ENCODE results near the gene HIF1AN. TPM values are rescaled to one million over a fixed set of nuclear protein-coding genes. Genes with fewer than 3 reads are reported as not detected.
A peak's percentile ranks its signal among the peaks of the same experiment; 100 is the strongest.

The HIF1AN gene
- total RNA-seq, 1 donor from 2014 or later: 63.4 TPM

DNA sequence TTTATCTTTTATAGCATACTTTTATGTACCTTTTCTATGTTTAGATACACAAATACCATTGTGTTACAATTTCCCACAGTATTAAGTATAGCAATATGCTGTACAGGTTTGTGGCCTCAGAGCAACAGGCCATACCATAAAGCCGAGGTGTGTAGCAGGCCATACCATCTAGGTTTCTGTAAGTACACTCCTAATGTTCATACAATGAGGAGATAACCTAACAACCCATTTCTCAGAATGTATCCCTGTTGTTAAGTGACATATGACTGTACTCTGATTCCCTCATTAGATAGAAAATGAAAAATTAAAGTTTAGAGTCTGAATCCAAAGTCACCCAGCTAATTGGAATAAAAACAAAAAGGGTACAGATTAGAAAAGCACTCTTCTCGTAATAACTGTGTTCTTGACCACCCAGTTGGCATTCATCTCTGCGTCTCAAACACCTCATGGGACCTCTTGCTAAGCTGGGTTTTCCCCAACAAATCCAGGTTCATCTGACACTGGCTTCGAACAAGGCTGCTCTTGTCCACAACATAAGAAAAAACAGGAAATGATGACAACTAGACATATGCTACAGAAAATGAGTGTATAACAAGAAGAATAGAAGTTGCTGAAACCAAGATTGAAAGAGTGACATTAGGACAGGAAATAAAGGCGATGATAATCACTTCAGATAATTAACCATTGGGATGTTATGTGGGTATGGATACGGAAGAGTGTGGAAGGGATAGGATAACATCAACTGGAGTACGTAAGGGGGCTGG, 7.4 kb upstream of the HIF1AN start:
- no peak for DNase-seq (ENCODE audit: low spot score in 2 of 2, unreplicated experiment in 2 of 2)
- Mint-ChIP-seq H3K27ac (no peak overlapping the region), H3K9me3 (no peaks in the 10 kb centered on the region), H3K4me1 (peaks cover 14% of the 10 kb centered on the region), H3K4me3 (peak overlapping the region; percentile 99), H3K36me3 (peaks cover 18% of the 10 kb centered on the region), H3K27me3 (ENCODE audit: low read depth) (no peaks in the 10 kb centered on the region)
- TF ChIP-seq, protein P1, sequence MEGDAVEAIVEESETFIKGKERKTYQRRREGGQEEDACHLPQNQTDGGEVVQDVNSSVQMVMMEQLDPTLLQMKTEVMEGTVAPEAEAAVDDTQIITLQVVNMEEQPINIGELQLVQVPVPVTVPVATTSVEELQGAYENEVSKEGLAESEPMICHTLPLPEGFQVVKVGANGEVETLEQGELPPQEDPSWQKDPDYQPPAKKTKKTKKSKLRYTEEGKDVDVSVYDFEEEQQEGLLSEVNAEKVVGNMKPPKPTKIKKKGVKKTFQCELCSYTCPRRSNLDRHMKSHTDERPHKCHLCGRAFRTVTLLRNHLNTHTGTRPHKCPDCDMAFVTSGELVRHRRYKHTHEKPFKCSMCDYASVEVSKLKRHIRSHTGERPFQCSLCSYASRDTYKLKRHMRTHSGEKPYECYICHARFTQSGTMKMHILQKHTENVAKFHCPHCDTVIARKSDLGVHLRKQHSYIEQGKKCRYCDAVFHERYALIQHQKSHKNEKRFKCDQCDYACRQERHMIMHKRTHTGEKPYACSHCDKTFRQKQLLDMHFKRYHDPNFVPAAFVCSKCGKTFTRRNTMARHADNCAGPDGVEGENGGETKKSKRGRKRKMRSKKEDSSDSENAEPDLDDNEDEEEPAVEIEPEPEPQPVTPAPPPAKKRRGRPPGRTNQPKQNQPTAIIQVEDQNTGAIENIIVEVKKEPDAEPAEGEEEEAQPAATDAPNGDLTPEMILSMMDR (IDR thresholded peaks at IDR 0.05; ENCODE audit: unreplicated experiment): no peak

DNA sequence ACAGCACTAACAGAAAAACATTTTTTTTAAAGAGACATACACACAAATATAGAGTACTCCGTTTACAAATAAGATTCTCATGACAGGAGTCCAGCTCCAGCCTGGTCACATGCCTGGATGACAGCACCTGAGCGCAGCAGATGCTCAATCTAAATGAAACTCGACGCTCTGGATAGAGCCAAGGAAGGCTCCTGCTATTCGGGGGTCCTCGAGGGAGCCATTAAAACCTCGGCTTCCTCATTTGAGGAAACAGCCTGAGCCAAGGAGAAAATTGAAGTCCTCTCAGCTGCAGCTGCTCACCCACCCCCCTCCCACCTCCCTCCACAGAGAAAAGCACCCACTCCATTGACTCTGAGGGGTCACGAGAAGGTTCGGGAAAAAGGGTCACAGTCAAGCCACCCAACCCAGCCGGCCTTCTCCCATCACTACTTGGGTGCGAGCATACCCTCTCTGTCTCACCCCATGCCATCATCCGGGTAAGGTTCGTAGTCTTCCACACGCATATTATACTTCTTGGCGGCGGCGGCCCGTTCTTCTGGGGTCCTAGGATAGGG, 6.7 kb upstream of the HIF1AN start:
- peak overlapping the region; percentile 99 for H3K4me3 Mint-ChIP-seq

DNA sequence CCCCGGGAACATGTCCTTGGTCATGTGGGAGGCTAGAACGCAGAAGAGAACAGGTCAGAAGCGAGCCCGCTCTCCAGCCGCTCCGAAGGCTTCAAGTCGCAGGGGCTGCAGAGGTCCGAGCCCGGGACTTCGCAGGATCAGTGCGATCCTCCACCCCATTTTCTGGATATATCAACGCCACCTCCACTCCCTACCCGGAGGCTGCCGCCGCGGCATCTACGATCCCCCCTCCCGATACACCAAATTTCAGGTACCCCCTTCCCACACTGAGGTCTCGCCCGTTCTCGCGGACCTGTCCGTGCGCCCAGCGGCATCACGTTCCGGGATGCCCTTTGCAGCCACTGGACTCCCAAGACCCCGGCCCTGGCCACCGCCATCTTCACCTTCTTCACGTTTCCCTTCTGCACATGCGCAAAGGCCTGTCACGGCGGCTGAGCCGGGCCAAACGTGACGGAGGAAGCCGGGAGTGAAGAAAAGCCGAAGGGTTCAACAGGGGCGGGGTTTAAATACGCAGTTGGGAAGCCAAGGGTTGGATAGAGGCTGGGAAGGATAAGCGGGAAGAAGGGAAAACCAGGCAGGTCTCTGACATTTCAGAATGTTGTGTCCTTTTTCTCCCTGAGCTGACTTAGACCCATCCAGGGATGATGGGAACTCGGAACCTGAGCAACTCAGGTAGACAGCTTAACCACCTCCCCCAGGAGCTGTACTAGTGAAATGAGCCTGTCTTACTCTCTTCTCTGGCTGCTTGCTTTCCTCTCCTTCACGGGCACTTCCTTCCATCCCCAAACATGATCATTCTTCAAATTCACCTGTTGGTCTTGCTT, 6.1 kb upstream of the HIF1AN start, which contains the start of gene NDUFB8:
TSS of gene NDUFB8 (minus strand) at position 397 of the 824 bp plus-strand sequence. CDS start at position 377, 20 bp downstream.
- Mint-ChIP-seq H3K36me3 (peaks cover 10% of the 10 kb centered on the region), H3K4me1 (peaks cover 14% of the 10 kb centered on the region), H3K9me3 (no peaks in the 10 kb centered on the region), H3K27me3 (ENCODE audit: low read depth) (no peaks in the 10 kb centered on the region), H3K27ac (peak within 1 kb of the TSS; percentile 94), H3K4me3 (peak within 1 kb of the TSS; percentile 99)
- TF ChIP-seq, protein P1 (IDR thresholded peaks at IDR 0.05; ENCODE audit: unreplicated experiment): no peak
- peak; percentile 68 to 86 for DNase-seq (ENCODE audit: low spot score in 2 of 2, unreplicated experiment in 2 of 2)

More for the DNA sequence above, 6.7 kb upstream of the HIF1AN start:
- Mint-ChIP-seq H3K36me3 (peaks cover 15% of the 10 kb centered on the region), H3K27ac (peak overlapping the region; percentile 94), H3K9me3 (no peaks in the 10 kb centered on the region), H3K27me3 (ENCODE audit: low read depth) (no peaks in the 10 kb centered on the region), H3K4me1 (peaks cover 14% of the 10 kb centered on the region)
- TF ChIP-seq, protein P1 (IDR thresholded peaks at IDR 0.05; ENCODE audit: unreplicated experiment): no peak
- no peak for DNase-seq (ENCODE audit: low spot score in 2 of 2, unreplicated experiment in 2 of 2)

DNA sequence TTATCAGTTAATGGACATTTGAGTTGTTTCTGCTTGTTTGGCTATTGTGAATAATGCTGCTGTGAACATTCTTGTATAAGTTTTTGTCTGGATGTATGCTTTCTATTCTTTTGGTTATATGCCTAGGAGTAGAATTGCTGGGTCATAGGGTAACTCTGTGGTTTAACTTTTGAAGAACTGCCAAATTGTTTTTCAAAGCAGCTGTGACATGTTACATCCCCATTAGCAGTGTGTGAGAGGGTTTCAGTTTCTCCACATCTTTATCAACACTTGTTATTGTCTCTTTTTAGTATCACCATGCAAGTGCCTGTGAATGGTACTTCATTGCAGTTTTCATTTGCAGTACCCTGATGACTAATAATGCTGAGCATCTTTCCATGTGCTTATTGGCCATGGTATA, 4.0 kb upstream of the HIF1AN start:
- no peak for DNase-seq (ENCODE audit: low spot score in 2 of 2, unreplicated experiment in 2 of 2)
- TF ChIP-seq, protein P1 (IDR thresholded peaks at IDR 0.05; ENCODE audit: unreplicated experiment): no peak
- no peak overlapping the region for H3K4me3 Mint-ChIP-seq
- no peak overlapping the region for H3K27ac Mint-ChIP-seq
- H3K27me3 Mint-ChIP-seq (ENCODE audit: low read depth): no peaks in the 10 kb centered on the region
- H3K4me1 Mint-ChIP-seq: peaks cover 14% of the 10 kb centered on the region
- H3K36me3 Mint-ChIP-seq: peaks cover 2% of the 10 kb centered on the region
- H3K9me3 Mint-ChIP-seq: no peaks in the 10 kb centered on the region

DNA sequence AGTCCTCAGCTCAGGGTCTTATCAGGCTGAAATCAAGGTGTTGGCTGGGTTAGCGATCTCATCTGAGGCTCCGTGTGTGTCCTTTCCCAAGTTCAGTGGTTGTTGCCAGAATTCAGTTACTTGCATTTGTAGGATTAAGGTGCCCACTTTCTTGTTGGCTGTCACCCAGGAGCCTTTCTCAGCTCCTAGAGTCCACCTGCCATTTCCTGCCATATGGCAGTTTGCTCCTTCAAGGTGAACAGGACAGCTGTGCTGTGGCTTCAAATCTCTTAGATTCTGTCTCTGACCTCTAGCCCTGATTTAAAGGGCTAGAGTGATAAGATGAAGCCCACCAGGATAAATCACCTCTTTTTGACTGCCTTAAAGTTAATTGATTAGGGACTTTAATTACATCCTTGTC, 1.0 kb upstream of the HIF1AN start:
- Mint-ChIP-seq H3K27me3 (ENCODE audit: low read depth) (no peaks in the 10 kb centered on the region), H3K4me1 (peaks cover 8% of the 10 kb centered on the region), H3K36me3 (peaks cover 4% of the 10 kb centered on the region), H3K27ac (no peak overlapping the region), H3K4me3 (no peak overlapping the region), H3K9me3 (no peaks in the 10 kb centered on the region)
- no peak for DNase-seq (ENCODE audit: low spot score in 2 of 2, unreplicated experiment in 2 of 2)
- TF ChIP-seq, protein P1 (IDR thresholded peaks at IDR 0.05; ENCODE audit: unreplicated experiment): no peak
